ENCODE results near the gene TMEM139. TPM values are rescaled to one million over a fixed set of nuclear protein-coding genes. Genes with fewer than 3 reads are reported as not detected.

The TMEM139 gene
- total and polyA plus RNA-seq, 4 experiments from 2014 or later: 0.61 to 2.1 (median 1.4) TPM

DNA sequence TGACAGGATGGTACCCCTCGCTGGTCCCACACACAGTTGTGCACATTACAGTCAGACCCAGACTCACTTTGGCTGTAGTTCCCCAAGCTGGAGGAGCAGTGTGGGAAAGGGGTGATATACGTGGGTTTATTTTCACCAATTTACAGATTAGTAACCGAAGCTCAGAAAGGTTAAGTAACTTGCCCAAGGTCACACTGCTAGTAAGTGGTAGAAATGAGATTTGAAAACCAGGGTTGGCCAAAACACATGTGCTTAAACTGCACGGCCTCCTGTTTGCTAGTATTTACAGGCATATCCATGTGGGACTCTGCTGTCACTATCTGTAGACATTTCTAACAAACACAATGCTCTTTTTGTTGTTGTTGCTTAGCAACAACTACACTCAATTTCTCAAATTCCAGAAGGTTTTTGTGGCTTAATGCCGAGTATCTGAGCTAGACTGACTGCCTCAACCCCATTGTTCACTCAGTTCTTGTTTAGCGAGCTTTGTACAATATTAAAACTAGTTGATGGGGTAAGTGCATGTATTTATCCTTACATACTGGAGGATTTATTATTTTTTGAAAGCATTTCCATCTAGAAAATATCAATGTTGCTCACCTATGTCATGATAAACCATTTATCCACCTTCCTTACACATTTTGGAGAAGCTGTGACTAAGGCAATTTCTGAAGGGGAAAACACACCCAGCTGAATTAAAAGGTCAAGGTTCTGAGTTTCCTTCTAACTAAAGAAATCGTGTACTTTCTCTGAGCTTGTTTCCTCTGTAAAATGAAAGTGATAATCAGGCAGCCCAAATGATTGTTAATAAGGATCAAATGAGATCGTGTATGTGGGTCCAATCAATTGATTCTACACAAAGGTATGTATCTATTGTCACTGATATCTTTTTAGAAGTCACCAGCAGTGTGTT lies 5.3 kb upstream of the TMEM139 start:
- Mint-ChIP-seq H3K27me3 (no peaks in the 10 kb centered on the region), H3K9me3 (no peaks in the 10 kb centered on the region), H3K36me3 (no peaks in the 10 kb centered on the region), H3K27ac (peak overlapping the region; percentile 83 to 97 (median 94)), H3K4me3 (peak overlapping the region; percentile 61 to 89 (median 81)), H3K4me1 (peaks cover 34 to 40% (median 37%) of the 10 kb centered on the region in 4 donors)
- peak overlapping the region; percentile 74 for H3K27ac ChIP-seq (ENCODE audit: low read depth, low read length)
- H3K4me3 ChIP-seq (ENCODE audit: low read length in 2 of 2): peak overlapping the region; percentile 1 to 48
- POLR2A ChIA-PET (ENCODE audit: partially characterized antibody): interaction anchor here (0.8 to 3.9 kb wide), 21 partner anchors 8 to 482 kb away, joined by 3 to 62 read pairs (median 5); partner anchors contain the start of genes CASP2, GSTK1 and ZYX
- H3K36me3 ChIP-seq (ENCODE audit: insufficient read depth, low read length): no peaks in the 10 kb centered on the region
- DNase-seq: peak; percentile 52 to 74 (median 60)
- H3K9me3 ChIP-seq (ENCODE audit: control insufficient read depth in 1 of 2, low read length in 2 of 2): no peaks in the 10 kb centered on the region
- no peaks in the 10 kb centered on the region for H3K27me3 ChIP-seq (ENCODE audit: insufficient read depth, low read length)
- peaks cover 33% of the 10 kb centered on the region for H3K4me1 ChIP-seq (ENCODE audit: insufficient read depth, low read length)
- CTCF ChIA-PET (ENCODE audit: partially characterized antibody): interaction anchor here (0.8 to 8.6 kb wide), 20 partner anchors 9 to 129 kb away, joined by 3 to 82 read pairs (median 5); partner anchors contain the start of genes CASP2, EPHA1 and GSTK1
- intact Hi-C loops (cut with micrococcal nuclease): loop anchor here (2.0 kb wide), 1 partner anchor 17 kb away; the partner anchor contains the start of gene GSTK1

DNA sequence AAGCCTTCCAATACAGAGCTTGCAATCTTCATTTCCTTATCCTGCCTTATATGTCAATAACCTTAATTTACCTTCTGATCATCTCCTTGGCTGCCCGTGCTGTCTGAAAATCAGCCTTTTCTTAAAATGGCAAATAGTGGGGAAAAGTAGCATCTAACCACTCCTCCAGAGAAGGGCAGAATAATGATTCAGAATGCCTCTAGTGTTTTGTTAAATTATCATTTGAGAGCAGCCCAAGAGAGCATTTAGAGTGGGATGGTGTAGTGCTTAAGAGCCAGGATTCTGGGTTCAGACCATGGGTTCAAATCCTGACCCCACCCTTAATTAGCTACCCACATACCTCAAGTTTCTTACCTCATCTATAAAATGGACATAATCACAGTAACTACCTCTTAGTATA lies 4.6 kb upstream of the TMEM139 start:
- CTCF ChIA-PET (ENCODE audit: partially characterized antibody): interaction anchor here (0.8 to 8.6 kb wide), 18 partner anchors 8 to 136 kb away, joined by 3 to 82 read pairs (median 5); partner anchors contain the start of genes CASP2, EPHA1 and GSTK1
- DNase-seq: no peak
- H3K4me1 ChIP-seq (ENCODE audit: insufficient read depth, low read length): peaks cover 33% of the 10 kb centered on the region
- POLR2A ChIA-PET (ENCODE audit: partially characterized antibody): interaction anchor here (0.9 to 3.9 kb wide), 23 partner anchors 8 to 483 kb away, joined by 3 to 62 read pairs (median 5); partner anchors contain the start of genes CASP2, GSTK1 and ZYX
- H3K4me1 Mint-ChIP-seq: peaks cover 34 to 43% (median 40%) of the 10 kb centered on the region in 4 donors
- no peaks in the 10 kb centered on the region for H3K36me3 Mint-ChIP-seq
- peak overlapping the region; percentile 74 for H3K27ac ChIP-seq (ENCODE audit: low read depth, low read length)
- H3K4me3 Mint-ChIP-seq: peak overlapping the region; percentile 61 to 89 (median 81)
- no peaks in the 10 kb centered on the region for H3K27me3 Mint-ChIP-seq
- H3K9me3 Mint-ChIP-seq: no peaks in the 10 kb centered on the region
- no peaks in the 10 kb centered on the region for H3K36me3 ChIP-seq (ENCODE audit: insufficient read depth, low read length)
- H3K9me3 ChIP-seq (ENCODE audit: control insufficient read depth in 1 of 2, low read length in 2 of 2): no peaks in the 10 kb centered on the region
- peak overlapping the region; percentile 83 to 97 (median 94) for H3K27ac Mint-ChIP-seq
- intact Hi-C loops (cut with micrococcal nuclease): no loop called here
- no peaks in the 10 kb centered on the region for H3K27me3 ChIP-seq (ENCODE audit: insufficient read depth, low read length)
- H3K4me3 ChIP-seq (ENCODE audit: low read length in 2 of 2): peak overlapping the region in 1 of 2 donors; percentile 48

DNA sequence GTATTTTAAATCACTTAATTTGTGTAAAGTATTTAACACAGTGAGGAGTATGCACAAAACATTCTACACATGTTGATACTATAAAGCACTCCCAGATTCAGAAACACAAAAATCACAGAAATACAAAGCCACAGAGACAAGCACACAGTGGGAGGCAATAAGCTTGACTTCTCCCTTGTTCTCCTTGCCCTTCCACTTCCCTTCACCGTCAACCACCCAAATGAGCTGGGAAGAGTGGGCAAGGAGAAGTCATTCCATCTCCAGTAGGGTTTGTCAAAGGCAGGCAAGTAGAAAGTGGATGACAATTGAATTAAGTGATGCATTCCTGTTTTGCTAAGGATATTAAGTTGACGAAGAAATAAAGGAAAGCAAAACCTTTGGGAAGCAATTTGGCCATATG lies 4.2 kb upstream of the TMEM139 start:
- H3K27ac ChIP-seq (ENCODE audit: low read depth, low read length): peak overlapping the region; percentile 74

DNA sequence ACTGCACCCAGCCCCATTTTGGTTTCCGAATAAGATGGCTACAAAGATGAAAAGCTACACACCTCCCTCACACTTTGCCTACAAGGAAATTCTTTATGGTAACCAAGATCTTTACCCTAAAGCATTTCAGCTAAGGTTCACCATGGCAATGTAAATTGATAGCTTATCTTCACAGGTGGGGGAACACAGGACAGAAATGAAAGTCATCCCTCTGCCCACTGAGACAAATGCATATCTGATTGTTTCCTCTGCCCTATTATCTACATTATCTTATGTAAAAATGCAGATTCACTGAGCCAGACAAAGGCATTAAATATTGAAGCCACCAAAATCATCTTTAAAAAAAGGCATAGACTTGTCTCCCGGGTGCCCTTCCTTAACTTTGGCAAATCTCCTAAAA lies 3.2 kb upstream of the TMEM139 start:
- Mint-ChIP-seq H3K36me3 (no peaks in the 10 kb centered on the region), H3K9me3 (no peaks in the 10 kb centered on the region), H3K27ac (peak overlapping the region in 4 of 7 donors; percentile 36 to 83 (median 42)), H3K4me3 (no peak overlapping the region), H3K4me1 (peaks cover 34 to 48% (median 42%) of the 10 kb centered on the region in 4 donors), H3K27me3 (no peaks in the 10 kb centered on the region)
- intact Hi-C loops (cut with micrococcal nuclease): no loop called here
- no peak for DNase-seq
- Histone ChIP-seq H3K4me3 (ENCODE audit: low read length in 2 of 2) (no peak overlapping the region), H3K36me3 (ENCODE audit: insufficient read depth, low read length) (no peaks in the 10 kb centered on the region), H3K27ac (ENCODE audit: low read depth, low read length) (no peak overlapping the region), H3K27me3 (ENCODE audit: insufficient read depth, low read length) (no peaks in the 10 kb centered on the region), H3K4me1 (ENCODE audit: insufficient read depth, low read length) (peaks cover 33% of the 10 kb centered on the region), H3K9me3 (ENCODE audit: control insufficient read depth in 1 of 2, low read length in 2 of 2) (no peaks in the 10 kb centered on the region)
- ChIA-PET POLR2A (ENCODE audit: partially characterized antibody) (interaction anchor here (1.4 to 3.9 kb wide), 6 partner anchors 13 to 473 kb away, joined by 3 to 62 read pairs (median 12); partner anchors contain the start of gene GSTK1), CTCF (ENCODE audit: partially characterized antibody) (interaction anchor here (1.3 to 8.6 kb wide), 4 partner anchors 18 to 40 kb away, joined by 3 to 82 read pairs (median 18); no protein-coding TSS in a partner anchor)

More for the DNA sequence above, 4.2 kb upstream of the TMEM139 start:
- H3K4me1 ChIP-seq (ENCODE audit: insufficient read depth, low read length): peaks cover 33% of the 10 kb centered on the region
- ChIA-PET POLR2A (ENCODE audit: partially characterized antibody) (interaction anchor here (0.9 to 3.9 kb wide), 17 partner anchors 7 to 472 kb away, joined by 3 to 62 read pairs (median 7); partner anchors contain the start of genes CASP2, GSTK1 and ZYX), CTCF (ENCODE audit: partially characterized antibody) (interaction anchor here (0.9 to 8.6 kb wide), 7 partner anchors 19 to 135 kb away, joined by 3 to 82 read pairs (median 6); no protein-coding TSS in a partner anchor)
- Mint-ChIP-seq H3K4me1 (peaks cover 34 to 47% (median 42%) of the 10 kb centered on the region in 4 donors), H3K27ac (peak overlapping the region; percentile 83 to 97 (median 94)), H3K9me3 (no peaks in the 10 kb centered on the region), H3K27me3 (no peaks in the 10 kb centered on the region), H3K36me3 (no peaks in the 10 kb centered on the region), H3K4me3 (peak overlapping the region in 7 of 8 donors; percentile 61 to 89 (median 80))
- no peak overlapping the region for H3K4me3 ChIP-seq (ENCODE audit: low read length in 2 of 2)
- H3K27me3 ChIP-seq (ENCODE audit: insufficient read depth, low read length): no peaks in the 10 kb centered on the region
- no peak for DNase-seq
- intact Hi-C loops (cut with micrococcal nuclease): no loop called here
- H3K36me3 ChIP-seq (ENCODE audit: insufficient read depth, low read length): no peaks in the 10 kb centered on the region
- no peaks in the 10 kb centered on the region for H3K9me3 ChIP-seq (ENCODE audit: control insufficient read depth in 1 of 2, low read length in 2 of 2)

DNA sequence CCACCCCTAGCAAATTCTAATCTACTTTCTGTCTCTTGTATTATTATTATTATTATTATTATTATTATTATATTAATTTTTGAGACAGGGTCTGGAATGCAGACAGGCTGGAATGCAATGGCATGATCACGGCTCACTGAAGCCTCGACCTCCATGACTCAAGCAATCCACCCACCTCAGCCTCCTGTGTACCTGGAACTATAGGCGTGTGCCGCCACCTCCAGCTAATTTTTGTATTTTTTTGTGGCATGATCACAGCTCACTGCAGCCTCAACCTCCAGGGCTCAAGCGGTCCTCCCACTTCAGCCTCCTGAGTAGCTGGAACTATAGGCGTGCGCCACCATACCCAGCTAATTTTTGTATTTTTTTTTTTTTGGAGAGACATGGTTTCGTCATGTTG lies 2.6 kb upstream of the TMEM139 start:
- Mint-ChIP-seq H3K27me3 (no peaks in the 10 kb centered on the region), H3K27ac (no peak overlapping the region)
- DNase-seq: no peak

DNA sequence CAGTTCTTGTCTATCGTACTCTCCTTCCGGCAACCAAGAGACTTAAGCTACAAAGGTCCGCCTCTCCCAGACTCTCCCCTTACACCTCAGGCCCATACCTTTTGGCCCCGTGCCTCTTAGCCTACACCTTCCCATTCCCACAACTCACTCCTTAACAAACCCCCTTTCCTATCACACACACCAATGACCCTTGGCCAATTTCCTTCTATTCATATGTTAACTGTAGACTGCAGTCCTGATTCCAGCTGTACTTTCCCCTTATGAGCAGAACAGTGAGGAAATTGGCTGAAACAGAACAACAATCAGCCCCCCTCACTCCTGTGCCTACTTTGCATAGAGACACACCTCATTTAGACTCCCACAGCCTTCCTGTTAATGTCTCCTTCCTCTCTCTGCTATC lies 1.4 kb upstream of the TMEM139 start:
- ChIA-PET CTCF (ENCODE audit: partially characterized antibody) (interaction anchor here (0.8 to 8.6 kb wide), 3 partner anchors 16 to 42 kb away, joined by 4 to 82 read pairs (median 22); no protein-coding TSS in a partner anchor), POLR2A (ENCODE audit: partially characterized antibody) (interaction anchor here (1.7 kb wide), 1 partner anchor 19 kb away, joined by 11 read pairs; the partner anchor contains the start of gene GSTK1)
- intact Hi-C loops (cut with micrococcal nuclease): no loop called here
- Histone ChIP-seq H3K4me1 (ENCODE audit: insufficient read depth, low read length) (peaks cover 41% of the 10 kb centered on the region), H3K27ac (ENCODE audit: low read depth, low read length) (no peak overlapping the region), H3K9me3 (ENCODE audit: control insufficient read depth in 1 of 2, low read length in 2 of 2) (no peaks in the 10 kb centered on the region), H3K27me3 (ENCODE audit: insufficient read depth, low read length) (no peaks in the 10 kb centered on the region), H3K4me3 (ENCODE audit: low read length in 2 of 2) (no peak overlapping the region), H3K36me3 (ENCODE audit: insufficient read depth, low read length) (no peaks in the 10 kb centered on the region)
- H3K27ac Mint-ChIP-seq: peak overlapping the region in 5 of 7 donors; percentile 26 to 86 (median 72)
- H3K27me3 Mint-ChIP-seq: no peaks in the 10 kb centered on the region
- H3K4me1 Mint-ChIP-seq: peaks cover 42 to 63% (median 52%) of the 10 kb centered on the region in 4 donors
- peaks cover 0 to 2% (median 0%) of the 10 kb centered on the region in 8 donors for H3K9me3 Mint-ChIP-seq
- peaks cover 0 to 3% of the 10 kb centered on the region in 2 donors for H3K36me3 Mint-ChIP-seq
- DNase-seq: no peak
- peak overlapping the region in 5 of 8 donors; percentile 7 to 69 (median 34) for H3K4me3 Mint-ChIP-seq

More for the DNA sequence above, 2.6 kb upstream of the TMEM139 start:
- H3K27ac ChIP-seq (ENCODE audit: low read depth, low read length): no peak overlapping the region
- peaks cover 39 to 54% (median 44%) of the 10 kb centered on the region in 4 donors for H3K4me1 Mint-ChIP-seq
- ChIA-PET CTCF (ENCODE audit: partially characterized antibody) (interaction anchor here (1.3 to 8.6 kb wide), 3 partner anchors 17 to 40 kb away, joined by 3 to 82 read pairs (median 22); no protein-coding TSS in a partner anchor), POLR2A (ENCODE audit: partially characterized antibody) (interaction anchor here (3.8 to 3.9 kb wide), 2 partner anchors 14 to 19 kb away, joined by 35 to 62 read pairs; partner anchors contain the start of gene GSTK1)
- H3K4me3 Mint-ChIP-seq: no peak overlapping the region
- H3K36me3 ChIP-seq (ENCODE audit: insufficient read depth, low read length): no peaks in the 10 kb centered on the region
- intact Hi-C loops (cut with micrococcal nuclease): no loop called here
- H3K4me3 ChIP-seq (ENCODE audit: low read length in 2 of 2): no peak overlapping the region
- no peaks in the 10 kb centered on the region for H3K36me3 Mint-ChIP-seq
- no peaks in the 10 kb centered on the region for H3K9me3 ChIP-seq (ENCODE audit: control insufficient read depth in 1 of 2, low read length in 2 of 2)
- H3K4me1 ChIP-seq (ENCODE audit: insufficient read depth, low read length): peaks cover 33% of the 10 kb centered on the region
- H3K9me3 Mint-ChIP-seq: no peaks in the 10 kb centered on the region
- H3K27me3 ChIP-seq (ENCODE audit: insufficient read depth, low read length): no peaks in the 10 kb centered on the region
